ENCODE data around the gene ALDH1B1. TPM values are rescaled to one million over a fixed set of nuclear protein-coding genes. Genes with fewer than 3 reads are reported as not detected.

ALDH1B1 gene
- total RNA-seq, 1 donor from 2014 or later, result 32.1 TPM

- Mint-ChIP-seq H3K4me1 (ENCODE audit: low read depth) (peaks cover 24% of the 10 kb centered on the region), H3K36me3 (ENCODE audit: insufficient read depth) (peaks cover 1% of the 10 kb centered on the region), H3K9me3 (ENCODE audit: low read depth) (peaks cover 5% of the 10 kb centered on the region), H3K27ac (no peak overlapping the region), H3K4me3 (ENCODE audit: low read depth) (no peak overlapping the region), H3K27me3 (no peaks in the 10 kb centered on the region)
- DNase-seq (ENCODE audit: low spot score, unreplicated experiment), result no peak
- TF ChIP-seq CTCF (IDR thresholded peaks at IDR 0.05; ENCODE audit: unreplicated experiment), result no peak
Measured at GRCh38 chr9:38388283-38389223, 3.9 kb upstream of the ALDH1B1 start.

GRCh38 chr9:38389313-38389712 is 3.2 kb upstream of the ALDH1B1 start:
- H3K4me3 Mint-ChIP-seq (ENCODE audit: low read depth), result no peak overlapping the region
- no peak for DNase-seq (ENCODE audit: low spot score, unreplicated experiment)
- H3K4me1 Mint-ChIP-seq (ENCODE audit: low read depth), result peaks cover 29% of the 10 kb centered on the region
- no peak for TF ChIP-seq CTCF (IDR thresholded peaks at IDR 0.05; ENCODE audit: unreplicated experiment)
- peaks cover 1% of the 10 kb centered on the region for H3K36me3 Mint-ChIP-seq (ENCODE audit: insufficient read depth)
- H3K27me3 Mint-ChIP-seq, result no peaks in the 10 kb centered on the region
- H3K27ac Mint-ChIP-seq, result no peak overlapping the region
- H3K9me3 Mint-ChIP-seq (ENCODE audit: low read depth), result peaks cover 5% of the 10 kb centered on the region

- H3K36me3 Mint-ChIP-seq (ENCODE audit: insufficient read depth), result peaks cover 5% of the 10 kb centered on the region
- no peaks in the 10 kb centered on the region for H3K27me3 Mint-ChIP-seq
- peaks cover 31% of the 10 kb centered on the region for H3K4me1 Mint-ChIP-seq (ENCODE audit: low read depth)
- no peak for DNase-seq (ENCODE audit: low spot score, unreplicated experiment)
- H3K27ac Mint-ChIP-seq, result no peak overlapping the region
- no peak for TF ChIP-seq CTCF (IDR thresholded peaks at IDR 0.05; ENCODE audit: unreplicated experiment)
- no peak overlapping the region for H3K4me3 Mint-ChIP-seq (ENCODE audit: low read depth)
- H3K9me3 Mint-ChIP-seq (ENCODE audit: low read depth), result no peaks in the 10 kb centered on the region
Measured at GRCh38 chr9:38390442-38390841, 2.1 kb upstream of the ALDH1B1 start.

GRCh38 chr9:38390851-38391250 is 1.7 kb upstream of the ALDH1B1 start:
- no peak for DNase-seq (ENCODE audit: low spot score, unreplicated experiment)
- H3K4me3 Mint-ChIP-seq (ENCODE audit: low read depth), result peak overlapping the region; percentile 62
- peaks cover 31% of the 10 kb centered on the region for H3K4me1 Mint-ChIP-seq (ENCODE audit: low read depth)
- H3K27me3 Mint-ChIP-seq, result no peaks in the 10 kb centered on the region
- H3K27ac Mint-ChIP-seq, result peak overlapping the region; percentile 48
- peaks cover 5% of the 10 kb centered on the region for H3K36me3 Mint-ChIP-seq (ENCODE audit: insufficient read depth)
- no peaks in the 10 kb centered on the region for H3K9me3 Mint-ChIP-seq (ENCODE audit: low read depth)
- no peak for TF ChIP-seq CTCF (IDR thresholded peaks at IDR 0.05; ENCODE audit: unreplicated experiment)

DNA sequence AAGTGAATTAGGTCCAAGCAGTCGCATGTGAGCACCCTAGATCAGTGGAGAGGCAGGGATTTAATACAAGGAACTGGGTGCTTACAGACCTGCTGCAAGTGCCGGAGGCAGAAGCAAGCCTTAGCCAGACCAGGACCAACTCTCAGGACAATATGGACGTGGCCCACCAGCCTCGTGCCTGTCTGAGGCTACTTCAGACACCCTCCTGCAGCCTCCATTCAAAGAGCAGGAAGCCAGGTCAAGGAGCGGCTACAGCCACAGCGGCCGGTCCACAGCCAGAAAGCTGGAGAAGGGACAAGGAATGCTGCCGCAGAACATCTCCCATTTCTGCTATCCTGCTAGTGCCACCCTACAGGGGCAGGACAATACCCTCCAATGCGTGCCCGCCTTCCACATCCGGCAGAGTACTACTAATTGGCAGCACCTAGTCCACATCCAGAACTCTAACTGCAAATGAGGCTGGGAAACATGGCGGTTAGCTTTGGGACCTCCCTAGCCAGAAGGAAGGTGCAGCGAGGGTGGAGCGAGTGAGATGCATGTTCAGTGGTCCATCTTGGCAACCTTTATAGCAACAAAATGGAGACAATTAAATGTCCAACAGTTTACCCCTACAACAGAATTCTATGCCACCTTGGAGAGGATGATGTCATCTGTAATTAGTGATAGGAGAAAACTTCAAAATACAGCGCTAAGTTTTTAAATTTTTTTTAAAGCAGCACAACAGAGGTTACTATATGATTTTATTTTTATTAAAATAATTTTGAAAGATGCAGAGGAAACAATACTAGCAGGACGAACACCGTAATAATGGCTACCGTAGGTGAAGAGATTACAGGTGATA is 1.0 kb upstream of the ALDH1B1 start:
- no peaks in the 10 kb centered on the region for H3K9me3 Mint-ChIP-seq (ENCODE audit: low read depth)
- H3K4me1 Mint-ChIP-seq (ENCODE audit: low read depth), result peaks cover 31% of the 10 kb centered on the region
- no peak for DNase-seq (ENCODE audit: low spot score, unreplicated experiment)
- TF ChIP-seq CTCF (IDR thresholded peaks at IDR 0.05; ENCODE audit: unreplicated experiment), result no peak
- peak overlapping the region; percentile 95 for H3K4me3 Mint-ChIP-seq (ENCODE audit: low read depth)
- H3K27me3 Mint-ChIP-seq, result no peaks in the 10 kb centered on the region
- H3K36me3 Mint-ChIP-seq (ENCODE audit: insufficient read depth), result peaks cover 8% of the 10 kb centered on the region
- H3K27ac Mint-ChIP-seq, result peak overlapping the region; percentile 48

All from progenitor cell of endocrine pancreas (in vitro differentiated cells).